HepG2 (cell line): Measurements from ENCODE around the gene LMTK2. TPM values are rescaled to one million over a fixed set of nuclear protein-coding genes. Genes with fewer than 3 reads are reported as not detected.

Experiments
- ATAC-seq: fragments of 200-7000 bp; cut with Tn5 transposase; 3 replicates; pipeline ENCODE4 v1.9.1; 2020; ENCODE audit warnings: mild to moderate bottlenecking, moderate library complexity
- BruUV-seq: library from RNA; stranded (reverse); fragments of 400-500 nt; replicated peaks from 2 replicates; lab custom pipeline; 2021; lab: Mats Ljungman, UMichigan
- CTCF ChIA-PET: fragments of 300-600 bp; formaldehyde crosslinking; extraction: SDS; loops from one replicate; lab custom pipeline; 2021; ENCODE audit warnings: low total read pairs, inconsistent platforms, low intra/inter-chr PET ratio; lab: Yijun Ruan, JAX
- POLR2A ChIA-PET: fragments of 350-600 bp; sonication (Branson Sonifier 250); formaldehyde crosslinking; loops from one replicate; lab custom pipeline; 2020; ENCODE audit warnings: antibody characterized with exemption, inconsistent platforms; lab: Yijun Ruan, JAX
- DNase-seq: peaks from one replicate; pipeline ENCODE4 v3.0.0-alpha.2; 2015; ENCODE audit warnings: low spot score
- FAIRE-seq: peaks from 3 replicates; lab custom pipeline; 2011; peaks lifted over from hg19 to GRCh38; lab: Jason Lieb, UNC
- H2AFZ ChIP-seq: one replicate; pipeline ENCODE4 v1.6.1; 2011; ENCODE audit warnings: low read length, inconsistent platforms
- H3K27ac ChIP-seq: fragments of 300-600 bp; 3 replicates; pipeline ENCODE4 v1.8.0; 2011; ENCODE audit warnings: mixed run types, mild to moderate bottlenecking, mixed read lengths, low read length, inconsistent platforms; ENCODE audit not compliant: insufficient read depth; ENCODE audit errors: extremely low read length
- H3K27me3 ChIP-seq, 2 experiments: fragments of 200-600 bp in 1 of 2; 2 replicates in 1 of 2; 3 replicates in 1 of 2; pipeline versions ENCODE4 v1.6.0 to v1.8.0; 2011; ENCODE audit warnings: low read length in 2 of 2, mild to moderate bottlenecking in 2 of 2, moderate library complexity in 2 of 2, inconsistent platforms in 1 of 2; ENCODE audit not compliant: insufficient read depth in 2 of 2, control insufficient read depth in 1 of 2
- H3K36me3 ChIP-seq, 2 experiments: fragments of 200-600 bp in 1 of 2; replicated peaks in 1 of 2; 2 replicates in 1 of 2; 3 replicates in 1 of 2; pipeline versions ENCODE4 v1.5.1 to v1.8.0; 2011; ENCODE audit warnings: low read length in 2 of 2, inconsistent platforms in 1 of 2; ENCODE audit not compliant: insufficient read depth in 2 of 2, control insufficient read depth in 1 of 2
- H3K4me1 ChIP-seq: 2 replicates; pipeline ENCODE4 v1.5.1; 2012; ENCODE audit warnings: low read length, inconsistent platforms; ENCODE audit not compliant: insufficient read depth
- H3K4me2 ChIP-seq: 2 replicates; pipeline ENCODE4 v1.6.0; 2011; ENCODE audit warnings: low read depth, low read length, inconsistent platforms
- H3K4me3 ChIP-seq, 3 experiments: fragments of 200-600 bp in 1 of 3; sonication (generic), shearing (Covaris generic) in 1 of 3; replicated peaks in 1 of 3; 2 replicates each; pipeline ENCODE4 v1.5.1; 2011 to 2016; ENCODE audit warnings: low read length in 3 of 3, inconsistent platforms in 2 of 3, low read depth in 2 of 3, mild to moderate bottlenecking in 2 of 3, control low read depth in 1 of 3, mixed read lengths in 1 of 3; ENCODE audit not compliant: insufficient read depth in 1 of 3
- H3K79me2 ChIP-seq: one replicate; pipeline ENCODE4 v1.6.1; 2011; ENCODE audit warnings: low read length, inconsistent platforms; ENCODE audit not compliant: insufficient read depth
- H3K9ac ChIP-seq: 2 replicates; pipeline ENCODE4 v1.6.0; 2011; ENCODE audit warnings: mild to moderate bottlenecking, low read depth, low read length, inconsistent platforms; ENCODE audit not compliant: insufficient read depth
- H3K9me3 ChIP-seq: 2 replicates; pipeline ENCODE4 v1.5.1; 2012; ENCODE audit warnings: mild to moderate bottlenecking, low read length
- H4K20me1 ChIP-seq: 2 replicates; pipeline ENCODE4 v1.6.0; 2011; ENCODE audit warnings: inconsistent platforms, mild to moderate bottlenecking, low read length, moderate library complexity; ENCODE audit not compliant: insufficient read depth
- GABPA ChIP-seq, 2 experiments: IDR thresholded peaks; 2 replicates each; pipeline ENCODE4 v1.6.1; 2011 to 2016; ENCODE audit warnings: low read depth in 2 of 2, low read length in 1 of 2, missing biosample characterization in 1 of 2, missing genetic modification characterization in 1 of 2
- NR2F2 ChIP-seq: IDR thresholded peaks from 2 replicates; pipeline ENCODE4 v1.6.1; 2012; ENCODE audit warnings: low read depth, inconsistent platforms, borderline replicate concordance
- RARA ChIP-seq: IDR thresholded peaks from 2 replicates; pipeline ENCODE4 v1.6.1; 2016; ENCODE audit warnings: missing genetic modification reagents, missing compliant biosample characterization
- ZKSCAN1 ChIP-seq: fragments of 150-350 bp; IDR thresholded peaks from 2 replicates; pipeline ENCODE4 v1.6.1; 2014; ENCODE audit warnings: low read length
- WGBS: methylation state at CpG from one replicate; pipeline ENCODE4 v1.1.6; 2017; ENCODE audit warnings: low lambda C conversion rate; 5-methylcytosine and 5-hydroxymethylcytosine counted together
- in situ Hi-C: cut with HindIII; loops from 2 replicates; pipeline ENCODE4 v1.10.0; 2017; ENCODE audit warnings: low pct_unique_long_range_greater_than_20kb; ENCODE audit not compliant: extremely low pct_ligation_motif_present
- intact Hi-C: fragments of 100-400 bp; cut with micrococcal nuclease; formaldehyde crosslinking; loops from one replicate; pipeline ENCODE4 v1.10.0; 2022; ENCODE audit not compliant: unreplicated experiment
- polyA plus RNA-seq, 8 experiments: library from polyadenylated mRNA; depleted of rRNA in 3 of 8; stranded (reverse) in 7 of 8; unstranded in 1 of 8; fragments of >200 nt; fragmentation: Illumina TruSeq in 4 of 8; extraction: Trizol in 4 of 8; gene quantifications; 2 replicates each; pipeline versions ENCODE4 v1.2.1 to v1.2.3, GENCODE V29; 2011 to 2016; ENCODE audit warnings: low read depth in 4 of 8, missing spikeins in 1 of 8, mixed read lengths in 1 of 8; ENCODE audit not compliant: insufficient read depth in 1 of 8
- total RNA-seq, 5 experiments: library from RNA; depleted of rRNA; stranded (reverse); fragments of >200 nt; fragmentation: Illumina TruSeq; extraction: Trizol; gene quantifications; 2 replicates each; pipeline ENCODE4 v1.2.3, GENCODE V29; 2016; ENCODE audit warnings: low read depth in 1 of 5

The LMTK2 gene
- total and polyA plus RNA-seq, 2 of the 13 experiments (the other 11 are each of a cell fraction or from before 2014, with no cell fraction given): 9.5 to 11.7 TPM

DNA sequence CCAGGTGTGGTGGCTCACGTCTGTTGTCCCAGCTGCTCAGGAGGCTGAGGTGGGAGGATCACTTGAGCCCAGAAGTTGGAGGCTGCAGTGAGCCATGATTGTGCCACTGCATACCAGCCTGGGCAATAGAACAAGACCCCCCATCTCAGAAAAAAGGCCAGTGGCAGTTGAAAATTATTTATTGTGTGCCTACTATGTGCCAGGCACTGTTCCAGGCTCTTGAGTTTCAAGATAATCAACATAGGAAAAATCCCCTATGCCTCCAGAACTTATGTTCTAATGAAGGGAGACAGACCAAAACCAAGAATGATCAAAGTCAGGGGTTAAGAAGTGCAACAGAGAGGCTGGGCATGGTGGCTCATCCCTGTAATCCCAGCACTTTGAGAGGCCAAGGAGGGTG lies 42.4 kb upstream of the LMTK2 start:
- no peak for ATAC-seq
- ChIA-PET CTCF (no interaction called here), POLR2A (no interaction called here)
- Histone ChIP-seq H2AFZ (no peak overlapping the region), H3K9ac (no peak overlapping the region), H3K4me1 (no peaks in the 10 kb centered on the region), H3K27me3 (no peaks in the 10 kb centered on the region; a peak in 1 of 5 replicates), H4K20me1 (no peaks in the 10 kb centered on the region), H3K9me3 (peaks cover 8% of the 10 kb centered on the region; the same call in 1 of the 2 replicates), H3K4me2 (no peak overlapping the region), H3K36me3 (no peaks in the 10 kb centered on the region)
- 25% methylated on average over 1 of the region's 1 CpG for WGBS
- TF ChIP-seq GABPA (IDR thresholded peaks at IDR 0.05; ENCODE audit: low read depth, low read length) (no peak), GABPA (CRISPR knock-in tag; IDR thresholded peaks at IDR 0.05; ENCODE audit: low read depth) (no peak), ZKSCAN1 (peak; percentile 75)
- TF ChIP-seq, all 625 proteins: peak for 1
- no peak overlapping the region for H3K27ac ChIP-seq
- no peaks in the 10 kb centered on the region for H3K79me2 ChIP-seq
- intact Hi-C loops (no loop called here), in situ Hi-C loops (no loop called here)
- no peak overlapping the region for H3K4me3 ChIP-seq
- DNase-seq: no peak
- FAIRE-seq: no peak
- BruUV-seq: no TSS peak

GRCh38 chr7:98066208-98066607 lies 40.5 kb upstream of the LMTK2 start:
- Histone ChIP-seq H2AFZ (no peak overlapping the region), H3K4me1 (no peaks in the 10 kb centered on the region), H3K4me3 (no peak overlapping the region), H3K27ac (no peak overlapping the region), H3K79me2 (no peaks in the 10 kb centered on the region), H3K36me3 (no peaks in the 10 kb centered on the region), H3K9me3 (peaks cover 8% of the 10 kb centered on the region; the same call in 1 of the 2 replicates)
- no peak for FAIRE-seq
- no TSS peak for BruUV-seq
- in situ Hi-C loops: no loop called here
- TF ChIP-seq NR2F2: no peak
- TF ChIP-seq RARA (CRISPR knock-in tag): peak; percentile 44; the same call in 1 of the 2 replicates
- TF ChIP-seq, all 625 proteins: peak for 1
- no peaks in the 10 kb centered on the region for H3K27me3 ChIP-seq
- no peaks in the 10 kb centered on the region for H4K20me1 ChIP-seq
- no peak overlapping the region for H3K4me2 ChIP-seq
- ATAC-seq (no peak), DNase-seq (no peak)
- CTCF ChIA-PET: no interaction called here
- no peak overlapping the region for H3K9ac ChIP-seq
- WGBS: 48% methylated on average over 5 of the region's 5 CpGs
- intact Hi-C loops: no loop called here
- POLR2A ChIA-PET: no interaction called here
